GM10266 (cell line): ENCODE results near the gene HSDL1.

Experiments
- DNase-seq: peaks from one replicate; pipeline ENCODE4 v3.0.0; 2012; ENCODE audit errors: extremely low spot score
- TF ChIP-seq, protein P1 (sequence below): IDR thresholded peaks from 2 replicates; pipeline ENCODE4 v1.5.1; 2012; ENCODE audit warnings: mild to moderate bottlenecking, low read depth; ENCODE audit not compliant: control insufficient read depth, insufficient read depth; ENCODE audit errors: missing control alignments

HSDL1 gene

DNA sequence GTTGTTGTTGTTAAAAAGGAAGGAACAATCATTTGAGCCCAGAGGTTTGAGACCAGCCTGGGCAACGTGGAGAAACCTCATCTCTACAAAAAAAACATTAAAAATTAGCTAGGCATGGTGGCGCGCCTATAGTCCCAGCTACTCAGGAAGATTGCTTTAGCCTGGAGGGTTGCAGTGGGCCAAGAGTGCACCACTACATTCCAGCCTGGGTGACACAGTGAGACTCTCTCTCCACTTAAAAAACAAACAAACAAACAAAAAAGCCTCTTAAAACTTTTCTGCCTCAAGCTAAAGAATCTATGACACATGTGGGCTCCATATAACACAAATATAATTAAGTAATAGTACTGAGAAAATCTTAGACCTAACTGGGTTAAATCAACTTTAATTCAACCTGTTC, 40.7 kb downstream of the HSDL1 start:
- TF ChIP-seq, protein P1, sequence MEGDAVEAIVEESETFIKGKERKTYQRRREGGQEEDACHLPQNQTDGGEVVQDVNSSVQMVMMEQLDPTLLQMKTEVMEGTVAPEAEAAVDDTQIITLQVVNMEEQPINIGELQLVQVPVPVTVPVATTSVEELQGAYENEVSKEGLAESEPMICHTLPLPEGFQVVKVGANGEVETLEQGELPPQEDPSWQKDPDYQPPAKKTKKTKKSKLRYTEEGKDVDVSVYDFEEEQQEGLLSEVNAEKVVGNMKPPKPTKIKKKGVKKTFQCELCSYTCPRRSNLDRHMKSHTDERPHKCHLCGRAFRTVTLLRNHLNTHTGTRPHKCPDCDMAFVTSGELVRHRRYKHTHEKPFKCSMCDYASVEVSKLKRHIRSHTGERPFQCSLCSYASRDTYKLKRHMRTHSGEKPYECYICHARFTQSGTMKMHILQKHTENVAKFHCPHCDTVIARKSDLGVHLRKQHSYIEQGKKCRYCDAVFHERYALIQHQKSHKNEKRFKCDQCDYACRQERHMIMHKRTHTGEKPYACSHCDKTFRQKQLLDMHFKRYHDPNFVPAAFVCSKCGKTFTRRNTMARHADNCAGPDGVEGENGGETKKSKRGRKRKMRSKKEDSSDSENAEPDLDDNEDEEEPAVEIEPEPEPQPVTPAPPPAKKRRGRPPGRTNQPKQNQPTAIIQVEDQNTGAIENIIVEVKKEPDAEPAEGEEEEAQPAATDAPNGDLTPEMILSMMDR = no peak
- DNase-seq = no peak

DNA sequence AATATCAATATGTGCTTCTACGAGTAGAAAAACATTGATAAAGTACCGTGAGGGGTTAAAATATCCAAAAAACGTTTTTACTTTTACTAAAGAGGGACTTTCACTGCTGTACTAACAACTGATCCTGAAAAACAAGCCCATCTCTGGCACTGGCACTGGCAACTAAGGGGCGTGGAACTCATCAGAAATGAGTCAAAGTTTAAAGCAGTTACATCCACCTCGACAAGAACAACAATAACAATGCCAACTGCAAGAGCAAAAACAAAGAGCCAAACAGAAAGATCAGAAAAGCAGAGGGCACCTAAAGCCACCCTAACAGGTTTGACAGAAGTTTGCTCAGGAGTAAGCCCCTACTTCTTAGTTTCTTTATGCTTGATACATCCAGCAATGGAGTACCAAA, 41.3 kb downstream of the HSDL1 start:
- TF ChIP-seq, protein P1 = no peak
- DNase-seq = no peak

DNA sequence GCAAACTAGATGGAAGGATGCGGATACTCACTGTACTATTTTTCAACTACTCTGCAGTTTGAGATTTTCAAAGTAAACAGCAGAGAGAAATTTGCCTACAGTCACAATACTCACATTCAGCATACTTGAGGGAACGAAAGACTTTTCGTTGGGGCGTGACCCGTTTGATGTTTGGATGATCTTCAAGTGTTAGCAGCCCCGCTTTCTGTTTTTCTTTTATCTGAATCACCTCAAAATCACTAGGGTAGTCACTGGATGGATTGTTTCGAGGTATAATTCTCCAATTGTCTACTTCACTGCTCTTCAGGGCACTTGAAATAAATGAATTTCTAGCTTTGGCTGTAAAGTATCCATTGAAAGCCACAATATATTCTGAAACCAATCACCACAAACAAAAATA, 46.0 kb downstream of the HSDL1 start:
- DNase-seq = no peak
- TF ChIP-seq, protein P1 = no peak

DNA sequence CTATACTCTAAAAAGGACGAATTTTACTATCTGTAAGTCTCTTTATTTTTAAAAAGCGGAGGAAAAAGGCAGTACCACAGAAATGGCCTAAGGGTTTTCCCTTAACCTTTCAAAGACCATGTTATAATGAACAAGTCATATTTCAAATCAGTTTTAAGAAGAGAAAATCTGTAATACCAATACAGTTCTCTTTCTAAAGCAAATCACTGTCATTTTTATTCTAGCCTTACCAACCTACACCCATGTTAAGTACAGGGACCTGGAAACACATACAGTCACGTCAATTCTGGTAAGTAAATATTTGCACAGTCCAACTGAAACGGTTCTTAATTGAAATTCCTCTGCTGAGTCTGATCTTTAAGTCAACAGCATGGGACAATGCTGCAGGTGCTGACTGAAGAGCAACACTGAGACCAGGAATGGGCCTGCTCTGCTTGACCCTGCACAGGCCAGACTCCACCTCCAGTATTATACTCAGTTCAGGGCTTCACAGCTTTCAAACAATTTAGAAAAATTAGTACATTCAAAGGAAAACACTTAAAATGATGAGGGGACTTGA, 48.5 kb downstream of the HSDL1 start:
- DNase-seq = no peak
- TF ChIP-seq, protein P1 = no peak

DNA sequence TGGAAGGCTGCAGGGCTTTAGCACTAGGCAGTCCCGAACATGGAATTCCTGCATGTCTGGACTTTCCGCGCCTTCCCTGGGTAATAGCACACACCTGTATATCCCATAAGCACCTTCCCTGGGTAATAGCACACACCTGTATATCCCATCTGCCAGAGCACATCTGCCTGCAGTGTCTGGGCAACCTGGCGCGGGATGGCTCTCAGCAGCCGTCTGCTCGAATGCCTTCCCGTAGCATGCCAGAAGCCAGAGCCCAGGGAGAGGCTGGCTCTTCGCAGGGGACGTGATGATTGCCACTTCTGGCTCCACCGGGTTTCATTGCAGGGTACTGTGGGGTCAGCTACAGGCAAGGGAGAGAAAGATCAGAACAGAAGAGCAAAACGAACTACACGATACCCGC, 49.5 kb downstream of the HSDL1 start:
- TF ChIP-seq, protein P1 = no peak
- no peak for DNase-seq

DNA sequence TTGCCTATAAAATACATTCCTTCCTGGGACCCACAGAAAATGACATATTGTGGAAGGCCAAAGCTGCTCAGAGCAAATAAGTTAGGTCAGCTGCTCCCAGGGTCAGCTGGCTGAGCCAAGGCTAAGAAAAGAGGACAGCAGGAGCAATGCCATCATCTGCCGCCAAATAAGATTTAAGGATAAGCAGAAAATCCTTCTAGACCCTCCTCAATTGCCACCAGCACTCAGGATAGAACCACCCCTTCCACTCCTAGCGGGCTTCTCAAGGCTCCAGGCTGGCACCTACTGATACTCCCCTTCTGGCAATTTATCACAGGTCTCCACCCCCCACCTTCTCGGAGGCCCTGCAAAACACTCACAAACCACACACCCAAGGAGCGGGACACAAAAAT, 51.1 kb downstream of the HSDL1 start:
- TF ChIP-seq, protein P1 = no peak
- DNase-seq = no peak

DNA sequence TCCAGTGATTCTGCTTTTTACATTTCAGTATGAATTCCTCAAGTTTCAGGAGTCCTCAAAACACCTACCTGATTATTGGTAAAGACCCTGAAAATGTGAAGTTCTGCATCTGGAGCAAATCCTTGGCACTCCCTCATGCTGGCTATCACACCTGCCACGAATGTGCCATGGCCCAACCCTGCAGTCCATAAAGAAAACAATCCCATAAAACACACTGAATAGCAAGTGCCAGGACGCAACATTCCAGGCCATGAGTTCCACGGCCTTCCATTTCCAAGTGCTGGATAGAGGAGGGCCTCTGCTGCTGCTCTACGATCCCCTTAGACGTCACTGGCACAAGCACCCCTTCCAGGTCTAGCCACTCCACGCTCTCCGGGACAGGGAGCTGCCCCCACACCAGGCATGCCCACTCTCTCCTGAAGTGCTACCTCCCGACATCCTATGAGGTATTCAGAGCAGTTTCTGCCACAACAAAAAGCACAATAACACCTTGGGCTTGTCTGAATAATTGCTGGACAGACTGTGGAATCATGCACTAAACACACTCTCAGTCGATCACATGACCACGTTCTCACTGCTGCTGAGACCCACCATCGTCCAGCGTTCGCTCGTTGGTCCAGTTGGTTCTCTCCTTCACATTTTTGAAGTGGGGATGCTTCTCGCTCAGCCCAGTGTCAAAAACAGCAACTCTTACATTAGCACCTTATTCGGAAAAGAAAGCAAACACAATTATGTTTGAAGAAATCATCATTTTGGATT, 51.7 kb downstream of the HSDL1 start:
- DNase-seq = no peak
- TF ChIP-seq, protein P1 = no peak
